PC-3 (cell line): ENCODE results near the gene SPP2.

ENCODE experiments used
- CTCF ChIP-seq: fragments of 300-600 bp; sonication (generic); conservative IDR thresholded peaks from 2 replicates; pipeline ENCODE4 v1.5.1; 2017; ENCODE audit warnings: antibody characterized with exemption, low read depth, mild to moderate bottlenecking, low read length
- EZH2 ChIP-seq: fragments of 300-600 bp; sonication (generic); IDR thresholded peaks from one replicate; pipeline ENCODE4 v1.6.1; 2017; ENCODE audit warnings: antibody characterized with exemption, mild to moderate bottlenecking, low read length; ENCODE audit not compliant: unreplicated experiment

GRCh38 chr2:234032279-234032856 is 18.1 kb upstream of the SPP2 start:
- no peak for TF ChIP-seq CTCF
- TF ChIP-seq EZH2: no peak
